Stimulated activated CD4-positive, alpha-beta T cell treated with anti-CD3 and anti-CD28 coated beads, Interleukin-4, amount 100 ng/mL, for 4 hours (primary cell): ENCODE data around the gene PON2.
"Not testable (repeated sequence)": the region's sequence is repeated elsewhere in the genome, so short reads cannot be mapped to it uniquely, and the experiment has no call there.

Source experiments
- DNase-seq, 2 experiments: peaks; one replicate each; pipeline ENCODE4 v3.0.0-alpha.2; 2020

PON2 gene

GRCh38 chr7:95398155-95398940 is 36.5 kb downstream of the PON2 start:
- DNase-seq = no peak

- DNase-seq = no peak
Observed at GRCh38 chr7:95397381-95397780, 37.4 kb downstream of the PON2 start.

- DNase-seq = peak in 1 of 2 experiments; percentile 3
Observed at GRCh38 chr7:95396136-95397032, 38.4 kb downstream of the PON2 start, which contains the start of gene PON3. TSS of gene PON3 (minus strand) at chr7:95396375. CDS start at chr7:95396350, 25 bp downstream.

- no peak for DNase-seq
Observed at GRCh38 chr7:95395755-95396135, 39.1 kb downstream of the PON2 start.

GRCh38 chr7:95394370-95394769 is 40.5 kb downstream of the PON2 start:
- no peak for DNase-seq

- DNase-seq = no peak
Observed at GRCh38 chr7:95391761-95392160, 43.1 kb downstream of the PON2 start.

GRCh38 chr7:95389516-95389915 is 45.3 kb downstream of the PON2 start:
- no peak for DNase-seq

GRCh38 chr7:95379457-95379856 is 55.4 kb downstream of the PON2 start:
- not testable (repeated sequence) for DNase-seq

- no peak for DNase-seq
Observed at GRCh38 chr7:95376632-95377400, 58.0 kb downstream of the PON2 start.

GRCh38 chr7:95375591-95376257 is 59.1 kb downstream of the PON2 start:
- no peak for DNase-seq

- no peak for DNase-seq
Observed at GRCh38 chr7:95373323-95373722, 61.5 kb downstream of the PON2 start.

GRCh38 chr7:95368235-95368634 is 66.6 kb downstream of the PON2 start:
- no peak for DNase-seq

- DNase-seq = no peak
Observed at GRCh38 chr7:95367606-95368005, 67.2 kb downstream of the PON2 start.

- no peak for DNase-seq
Observed at GRCh38 chr7:95365151-95365550, 69.7 kb downstream of the PON2 start.

GRCh38 chr7:95357623-95358022 is 77.2 kb downstream of the PON2 start:
- DNase-seq = no peak
